Forelimb muscle (tissue), 1 donor: ENCODE results near the gene ADAMTSL3. TPM values are rescaled to one million over a fixed set of nuclear protein-coding genes. Genes with fewer than 3 reads are reported as not detected.
"Not testable (repeated sequence)": the region's sequence is repeated elsewhere in the genome, so short reads cannot be mapped to it uniquely, and the experiment has no call there.

ENCODE experiments used
- DNase-seq: peaks from one replicate; pipeline ENCODE4 v3.0.0-alpha.2; 2013; ENCODE audit warnings: low read depth
- polyA plus RNA-seq: library from polyadenylated mRNA; unstranded; fragments of 120-200 nt; gene quantifications from one replicate; pipeline ENCODE4 v1.2.1, GENCODE V29; 2013; ENCODE audit not compliant: insufficient read length

Gene ADAMTSL3
- polyA plus RNA-seq, 1 donor, result 33.1 TPM

GRCh38 chr15:83745771-83746170, 91.8 kb downstream of the ADAMTSL3 start:
- no peak for DNase-seq

DNA sequence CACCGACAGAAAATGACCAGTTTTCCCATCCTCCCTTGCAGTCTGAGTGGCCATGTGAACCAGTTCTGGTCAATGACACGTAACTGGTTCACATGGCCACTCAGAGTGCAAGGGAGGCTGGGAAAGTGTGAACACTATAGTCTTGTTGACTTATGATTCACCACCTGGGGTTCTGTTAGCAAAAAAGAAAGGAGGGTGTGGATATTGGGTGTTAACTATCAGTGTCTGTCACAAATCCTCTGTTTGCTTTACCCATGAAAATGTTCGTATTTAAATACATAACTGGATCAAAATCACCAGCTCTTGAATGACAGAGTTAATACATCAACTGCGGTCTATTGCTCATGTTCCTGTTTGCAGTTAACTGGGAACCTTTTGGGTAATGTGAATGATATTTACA, 92.3 kb downstream of the ADAMTSL3 start:
- DNase-seq, result no peak

- DNase-seq, result peak; percentile 41
Measured at GRCh38 chr15:83747050-83747717, 93.3 kb downstream of the ADAMTSL3 start.

DNA sequence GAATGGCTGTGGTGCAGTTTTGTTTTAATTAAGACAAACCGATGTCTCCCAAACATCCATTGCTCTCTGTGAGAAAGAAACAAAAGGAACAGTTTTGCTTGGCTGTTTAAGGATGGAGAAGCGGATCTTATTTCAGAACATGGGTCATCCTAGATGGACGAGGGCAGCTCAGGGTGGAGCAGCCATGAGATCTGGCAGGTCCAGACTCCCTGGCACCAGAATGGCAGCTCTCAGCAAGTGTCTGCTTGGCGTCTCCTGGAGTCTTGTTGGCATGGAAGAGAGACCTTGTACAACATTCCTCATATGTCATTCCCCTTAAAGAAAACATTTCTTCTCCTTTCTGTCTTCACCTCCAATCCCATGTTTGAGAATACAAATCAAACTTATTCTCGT, 93.8 kb downstream of the ADAMTSL3 start:
- no peak for DNase-seq

DNA sequence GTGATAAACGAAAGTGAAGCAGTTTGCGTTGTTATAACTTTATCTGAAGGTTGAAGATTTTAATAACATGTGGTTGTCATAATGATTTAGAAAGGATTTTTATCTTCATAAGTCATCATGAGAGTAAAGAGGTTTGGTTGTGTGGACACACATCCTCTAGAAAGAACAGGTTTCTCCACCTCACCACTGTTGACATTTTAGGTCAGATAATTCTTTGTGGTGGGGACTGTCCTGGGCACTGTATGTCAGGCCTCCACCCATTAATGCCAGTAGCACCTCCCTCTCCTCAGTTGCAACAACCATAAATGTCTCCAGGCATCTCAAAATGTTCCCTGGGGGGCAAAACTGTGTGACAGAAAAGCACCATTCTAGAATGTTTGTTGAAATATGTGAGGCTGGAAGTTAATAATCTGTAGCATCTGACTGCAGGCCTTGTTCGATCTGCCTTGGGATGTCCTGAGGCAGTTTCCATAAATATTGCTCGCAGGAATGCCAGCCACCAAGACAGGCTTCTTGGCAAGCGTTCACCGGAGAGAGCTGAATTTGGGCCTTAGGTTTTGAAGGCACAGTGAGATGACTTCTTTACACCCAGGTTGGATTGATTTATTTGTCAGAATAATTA, 100.1 kb downstream of the ADAMTSL3 start:
- no peak for DNase-seq

DNA sequence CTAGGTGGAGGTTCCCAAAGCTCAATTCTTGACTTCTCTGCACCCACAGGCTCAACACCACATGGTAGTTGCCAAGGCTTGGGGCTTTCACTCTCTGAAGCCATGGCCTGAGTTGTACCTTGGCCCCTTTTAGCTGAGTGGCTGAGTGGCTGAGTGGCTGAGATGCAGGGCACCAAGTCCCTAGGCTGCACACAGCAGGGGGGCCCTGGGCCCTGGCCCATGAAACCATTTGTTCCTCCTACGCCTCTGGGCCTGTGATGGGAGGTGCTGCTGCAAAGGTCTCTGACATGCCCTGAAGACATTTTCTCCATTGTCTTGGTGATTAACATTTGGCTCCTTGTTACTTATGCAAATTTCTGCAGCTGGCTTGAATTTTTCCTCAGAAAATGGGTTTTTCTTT, 103.4 kb downstream of the ADAMTSL3 start:
- not testable (repeated sequence) for DNase-seq

- DNase-seq, result no peak
Measured at GRCh38 chr15:83762367-83762766, 108.4 kb downstream of the ADAMTSL3 start.

GRCh38 chr15:83764201-83764838, 110.4 kb downstream of the ADAMTSL3 start:
- no peak for DNase-seq

GRCh38 chr15:83766339-83766738, 112.4 kb downstream of the ADAMTSL3 start:
- DNase-seq, result no peak

GRCh38 chr15:83767741-83768140, 113.8 kb downstream of the ADAMTSL3 start:
- no peak for DNase-seq

DNA sequence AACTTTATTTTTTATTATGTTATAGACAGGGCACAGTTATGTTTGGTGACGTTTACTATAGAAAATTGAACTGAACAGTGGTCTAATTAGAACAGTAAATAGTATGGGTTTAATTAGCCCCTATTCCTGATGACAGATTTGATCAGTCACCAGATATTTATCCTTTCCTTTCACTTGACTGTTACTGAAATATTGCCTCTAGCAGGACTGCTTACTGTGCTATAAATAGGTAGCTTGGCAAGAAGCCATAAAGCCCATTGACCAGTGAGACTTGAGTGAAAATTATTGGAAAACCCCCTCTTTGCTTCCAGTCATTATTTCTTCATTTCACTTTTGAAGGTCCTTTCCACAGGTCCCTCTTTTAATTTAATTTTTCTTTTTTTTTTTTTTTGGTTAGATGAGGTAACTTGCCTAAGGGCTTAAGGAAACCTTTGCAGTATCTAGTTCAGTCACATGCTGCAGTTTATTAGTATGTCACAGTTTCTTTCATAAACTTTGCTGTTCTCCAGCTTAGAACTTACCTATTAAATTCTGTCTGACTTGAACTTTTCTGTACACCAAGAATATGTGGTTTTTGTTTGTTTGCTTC, 115.6 kb downstream of the ADAMTSL3 start:
- no peak for DNase-seq

- DNase-seq, result no peak
Measured at GRCh38 chr15:83775738-83776137, 121.8 kb downstream of the ADAMTSL3 start.

GRCh38 chr15:83776986-83777385, 123.1 kb downstream of the ADAMTSL3 start:
- no peak for DNase-seq

GRCh38 chr15:83783227-83783626, 129.3 kb downstream of the ADAMTSL3 start:
- DNase-seq, result no peak

GRCh38 chr15:83784975-83785374, 131.1 kb downstream of the ADAMTSL3 start:
- DNase-seq, result no peak

DNA sequence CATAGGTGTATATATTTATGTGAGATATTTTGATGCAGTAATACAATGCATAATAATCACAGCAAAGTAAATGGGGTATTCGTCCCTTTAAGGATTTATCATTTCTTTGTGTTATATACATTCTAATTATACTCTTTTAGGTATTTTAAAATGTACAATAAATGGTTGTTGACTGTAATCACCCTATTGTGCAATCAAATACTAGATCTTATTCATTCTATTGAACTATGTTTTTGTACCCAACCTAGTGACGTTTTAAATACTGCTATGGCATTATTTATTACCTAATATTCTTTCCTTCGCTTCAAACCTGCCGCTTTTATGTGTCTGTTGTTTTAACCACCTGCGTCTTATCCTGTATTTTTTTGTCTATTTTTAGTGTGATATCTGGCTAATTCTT, 132.4 kb downstream of the ADAMTSL3 start:
- DNase-seq, result no peak

- DNase-seq, result no peak
Measured at GRCh38 chr15:83793069-83793468, 139.1 kb downstream of the ADAMTSL3 start.

DNA sequence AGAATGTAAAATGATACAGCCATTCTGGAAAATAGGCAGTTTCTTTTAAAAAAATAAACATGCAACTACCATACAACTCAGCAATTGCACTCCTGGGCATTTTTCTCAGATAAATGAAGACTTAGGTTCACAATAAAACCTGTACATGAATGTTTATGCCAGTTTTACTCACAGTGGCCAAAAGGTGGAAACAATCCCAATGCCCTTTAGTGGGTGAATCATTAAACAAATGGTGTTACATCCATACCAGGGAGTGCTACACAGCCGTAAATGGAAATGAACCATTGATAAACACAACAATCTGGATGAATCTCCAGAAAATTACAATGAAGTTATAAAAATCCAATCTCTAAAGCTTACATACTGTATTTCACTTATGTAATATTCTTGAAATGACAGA, 140.3 kb downstream of the ADAMTSL3 start:
- DNase-seq, result no peak

DNA sequence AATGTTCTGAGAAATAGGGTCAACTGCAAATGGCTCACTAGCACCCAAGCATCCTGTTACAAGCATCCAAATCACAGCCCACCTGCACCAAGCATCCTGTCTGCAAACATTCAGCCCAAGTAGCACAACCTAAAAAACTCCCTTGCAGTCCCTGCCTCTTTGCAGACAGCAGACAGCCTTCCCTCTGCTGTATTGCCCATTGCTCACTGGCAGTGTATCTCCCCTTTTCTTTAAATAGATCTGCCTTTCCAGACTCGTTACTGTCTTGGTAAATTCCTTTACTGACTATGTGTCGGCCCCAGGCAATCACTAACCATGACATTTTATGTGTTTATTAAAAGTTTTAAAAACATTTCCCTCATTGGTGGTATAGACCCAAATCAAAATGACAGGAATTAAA, 155.4 kb downstream of the ADAMTSL3 start:
- DNase-seq, result no peak

DNA sequence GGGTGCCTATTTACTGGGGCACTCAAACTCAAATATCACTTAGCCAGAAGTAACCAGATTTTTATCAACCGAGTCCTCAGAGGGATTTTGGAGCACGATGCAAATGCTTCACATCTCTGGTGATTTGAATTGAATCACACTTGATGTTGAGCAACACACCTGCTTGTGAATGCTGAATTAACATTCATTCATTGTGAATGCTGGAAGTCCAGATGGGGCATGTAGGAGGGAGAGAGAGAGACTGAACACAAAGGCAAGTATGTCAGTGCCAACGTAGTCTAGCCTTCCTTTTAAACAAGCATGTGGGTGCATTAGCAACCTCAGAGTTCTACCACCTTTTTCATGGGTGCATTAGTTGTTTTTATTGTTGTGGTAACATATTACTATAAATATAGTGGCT, 156.2 kb downstream of the ADAMTSL3 start:
- DNase-seq, result no peak

DNA sequence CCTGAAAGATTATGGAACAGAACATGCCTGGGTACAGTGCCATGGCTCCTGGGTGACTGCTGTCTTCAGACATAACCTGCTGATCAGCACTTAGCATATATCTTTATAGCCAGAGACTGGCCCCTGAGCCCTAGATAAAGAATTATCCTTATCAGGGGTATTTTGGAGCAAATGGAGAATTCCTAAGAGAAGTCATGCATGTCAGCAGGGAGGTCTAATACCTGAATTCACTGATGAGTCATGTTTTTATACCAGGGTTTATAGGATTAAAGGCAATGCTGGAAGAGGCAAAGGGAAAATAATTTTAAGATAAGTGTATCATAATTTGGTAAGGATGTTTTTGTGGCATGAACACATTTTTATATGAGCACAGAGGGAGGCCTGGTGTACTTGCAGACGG, 159.8 kb downstream of the ADAMTSL3 start:
- DNase-seq, result no peak

DNA sequence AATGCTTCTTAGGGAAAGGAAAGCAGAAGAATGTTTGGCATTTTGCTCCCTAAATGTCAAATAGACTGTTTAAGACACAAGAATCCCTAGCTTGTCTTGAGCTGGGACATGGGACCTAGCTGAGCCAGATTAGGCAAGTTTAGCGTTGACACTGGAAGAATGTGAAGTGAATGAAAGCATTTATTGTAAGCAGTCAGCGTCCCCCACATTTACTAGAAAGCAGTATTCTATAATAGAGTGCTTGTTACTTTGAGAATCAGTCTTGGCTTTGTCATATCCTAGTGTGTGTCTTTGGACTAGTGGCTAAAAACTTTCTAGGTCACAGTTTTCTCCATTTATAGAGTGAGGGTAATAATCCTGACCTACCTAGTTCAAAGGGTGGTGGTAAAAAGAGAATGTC, 161.6 kb downstream of the ADAMTSL3 start:
- no peak for DNase-seq
